WTC11 (cell line): Measurements from ENCODE around the gene UTS2B. TPM values are rescaled to one million over a fixed set of nuclear protein-coding genes. Genes with fewer than 3 reads are reported as not detected.
A peak's percentile ranks its signal among the peaks of the same experiment; 100 is the strongest.

Experiments
- ATAC-seq: fragments of 200-7000 bp; cut with Tn5 transposase; 2 replicates; pipeline ENCODE4 v1.10.0; 2021; ENCODE audit warnings: mild to moderate bottlenecking, moderate library complexity
- CTCF ChIA-PET: fragments of 300-600 bp; sonication (Branson Sonifier 250); formaldehyde crosslinking; loops from one replicate; lab custom pipeline; 2021; ENCODE audit warnings: antibody characterized with exemption; lab: Charles Lee
- POLR2A ChIA-PET: fragments of 350-600 bp; sonication (Branson Sonifier 250); formaldehyde crosslinking; loops from one replicate; lab custom pipeline; 2021; ENCODE audit warnings: antibody characterized with exemption; lab: Charles Lee
- DNase-seq: peaks from one replicate; pipeline ENCODE4 v3.0.0; 2021; ENCODE audit warnings: low spot score
- H3K27ac Mint-ChIP-seq: 2 replicates; pipeline ENCODE4 v1.8.0; 2021; ENCODE audit warnings: mixed read lengths
- H3K27me3 Mint-ChIP-seq: 2 replicates; pipeline ENCODE4 v1.8.0; 2021; ENCODE audit warnings: low read depth, mild to moderate bottlenecking, moderate library complexity, mixed read lengths
- H3K36me3 Mint-ChIP-seq: 2 replicates; pipeline ENCODE4 v1.8.0; 2021; ENCODE audit warnings: mixed read lengths
- H3K4me1 Mint-ChIP-seq: 2 replicates; pipeline ENCODE4 v1.8.0; 2022; ENCODE audit warnings: mixed read lengths
- H3K4me3 Mint-ChIP-seq: 2 replicates; pipeline ENCODE4 v1.8.0; 2021; ENCODE audit warnings: mild to moderate bottlenecking, moderate library complexity, mixed read lengths
- H3K9me3 Mint-ChIP-seq: 2 replicates; pipeline ENCODE4 v1.8.0; 2021; ENCODE audit warnings: mixed read lengths
- ATF6 ChIP-seq: sonication (generic); formaldehyde crosslinking; IDR thresholded peaks from 2 replicates; pipeline ENCODE4 v1.8.1; 2023; ENCODE audit warnings: mild to moderate bottlenecking, missing genetic modification reagents
- CBFB ChIP-seq: sonication (generic); formaldehyde crosslinking; IDR thresholded peaks from 2 replicates; pipeline ENCODE4 v1.8.1; 2022; ENCODE audit warnings: mild to moderate bottlenecking, low read depth, missing genetic modification reagents
- FOXJ3 ChIP-seq: sonication (generic); formaldehyde crosslinking; IDR thresholded peaks from 2 replicates; pipeline ENCODE4 v1.9.0; 2021; ENCODE audit warnings: missing genetic modification reagents, mild to moderate bottlenecking, borderline replicate concordance
- FOXK1 ChIP-seq: sonication (generic); formaldehyde crosslinking; IDR thresholded peaks from 2 replicates; pipeline ENCODE4 v1.8.0; 2022; ENCODE audit warnings: mild to moderate bottlenecking, moderate library complexity, missing genetic modification reagents
- HMGA2 ChIP-seq: fragments of 250-450 bp; sonication (Bioruptor Pico); IDR thresholded peaks from 2 replicates; pipeline ENCODE4 v1.4.0; 2021; ENCODE audit warnings: mild to moderate bottlenecking, moderate library complexity
- MAX ChIP-seq: sonication (generic); formaldehyde crosslinking; IDR thresholded peaks from 2 replicates; pipeline ENCODE4 v1.8.0; 2022; ENCODE audit warnings: mild to moderate bottlenecking, missing genetic modification reagents
- MYBL2 ChIP-seq: sonication (generic); formaldehyde crosslinking; IDR thresholded peaks from 2 replicates; pipeline ENCODE4 v1.8.1; 2023; ENCODE audit warnings: mild to moderate bottlenecking, moderate library complexity, missing genetic modification reagents
- NFYB ChIP-seq: sonication (generic); formaldehyde crosslinking; conservative IDR thresholded peaks from 2 replicates; pipeline ENCODE4 v1.8.0; 2022; ENCODE audit warnings: low read depth, missing genetic modification reagents
- ZNF219 ChIP-seq: sonication (generic); formaldehyde crosslinking; IDR thresholded peaks from 2 replicates; pipeline ENCODE4 v1.8.0; 2023; ENCODE audit warnings: missing genetic modification reagents, mild to moderate bottlenecking, borderline replicate concordance
- ZNF232 ChIP-seq: sonication (generic); formaldehyde crosslinking; IDR thresholded peaks from 2 replicates; pipeline ENCODE4 v1.8.0; 2022; ENCODE audit warnings: mild to moderate bottlenecking, missing genetic modification reagents
- ZNF263 ChIP-seq: sonication (generic); formaldehyde crosslinking; IDR thresholded peaks from 2 replicates; pipeline ENCODE4 v1.8.1; 2022; ENCODE audit warnings: low read depth, mild to moderate bottlenecking, moderate library complexity, missing genetic modification reagents
- ZNF416 ChIP-seq: fragments of 250-450 bp; sonication (Bioruptor Pico); IDR thresholded peaks from 2 replicates; pipeline ENCODE4 v1.9.0; 2021; ENCODE audit warnings: mild to moderate bottlenecking, inconsistent platforms
- total RNA-seq: library from RNA; stranded (reverse); gene quantifications from 3 replicates; pipeline ENCODE4 v1.2.3, GENCODE V29; 2021
- TF ChIP-seq, protein P1 (sequence below): sonication (generic); formaldehyde crosslinking; IDR thresholded peaks from 2 replicates; pipeline ENCODE4 v1.8.1; 2023; ENCODE audit warnings: mild to moderate bottlenecking, missing genetic modification reagents, moderate library complexity
- TF ChIP-seq, protein P2 (sequence below): sonication (generic); formaldehyde crosslinking; IDR thresholded peaks from 2 replicates; pipeline ENCODE4 v1.8.1; 2023; ENCODE audit warnings: mild to moderate bottlenecking, missing genetic modification reagents, moderate library complexity
- TF ChIP-seq, protein P3 (sequence below): fragments of 250-450 bp; sonication (Bioruptor Pico); IDR thresholded peaks from 2 replicates; pipeline ENCODE4 v1.9.0; 2021; ENCODE audit warnings: moderate library complexity, mild to moderate bottlenecking, inconsistent platforms, borderline replicate concordance
- TF ChIP-seq, protein P4 (sequence below): sonication (generic); formaldehyde crosslinking; IDR thresholded peaks from 2 replicates; pipeline ENCODE4 v1.8.1; 2022; ENCODE audit warnings: low read depth, mild to moderate bottlenecking, moderate library complexity, missing genetic modification reagents, borderline replicate concordance

Gene UTS2B
- total RNA-seq, 1 experiment from 2014 or later: not detected

- Mint-ChIP-seq H3K36me3 (no peaks in the 10 kb centered on the region), H3K27ac (peak overlapping the region; percentile 58), H3K9me3 (no peaks in the 10 kb centered on the region), H3K4me1 (peaks cover 68% of the 10 kb centered on the region), H3K4me3 (no peak overlapping the region), H3K27me3 (no peaks in the 10 kb centered on the region)
- TF ChIP-seq MYBL2: no peak
- no peak for TF ChIP-seq FOXJ3 (CRISPR knock-in tag)
- TF ChIP-seq MAX (CRISPR knock-in tag): no peak
- TF ChIP-seq, protein P1, sequence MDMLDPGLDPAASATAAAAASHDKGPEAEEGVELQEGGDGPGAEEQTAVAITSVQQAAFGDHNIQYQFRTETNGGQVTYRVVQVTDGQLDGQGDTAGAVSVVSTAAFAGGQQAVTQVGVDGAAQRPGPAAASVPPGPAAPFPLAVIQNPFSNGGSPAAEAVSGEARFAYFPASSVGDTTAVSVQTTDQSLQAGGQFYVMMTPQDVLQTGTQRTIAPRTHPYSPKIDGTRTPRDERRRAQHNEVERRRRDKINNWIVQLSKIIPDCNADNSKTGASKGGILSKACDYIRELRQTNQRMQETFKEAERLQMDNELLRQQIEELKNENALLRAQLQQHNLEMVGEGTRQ: no peak
- TF ChIP-seq, protein P2, sequence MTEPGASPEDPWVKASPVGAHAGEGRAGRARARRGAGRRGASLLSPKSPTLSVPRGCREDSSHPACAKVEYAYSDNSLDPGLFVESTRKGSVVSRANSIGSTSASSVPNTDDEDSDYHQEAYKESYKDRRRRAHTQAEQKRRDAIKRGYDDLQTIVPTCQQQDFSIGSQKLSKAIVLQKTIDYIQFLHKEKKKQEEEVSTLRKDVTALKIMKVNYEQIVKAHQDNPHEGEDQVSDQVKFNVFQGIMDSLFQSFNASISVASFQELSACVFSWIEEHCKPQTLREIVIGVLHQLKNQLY (CRISPR knock-in tag): no peak
- TF ChIP-seq, protein P3, sequence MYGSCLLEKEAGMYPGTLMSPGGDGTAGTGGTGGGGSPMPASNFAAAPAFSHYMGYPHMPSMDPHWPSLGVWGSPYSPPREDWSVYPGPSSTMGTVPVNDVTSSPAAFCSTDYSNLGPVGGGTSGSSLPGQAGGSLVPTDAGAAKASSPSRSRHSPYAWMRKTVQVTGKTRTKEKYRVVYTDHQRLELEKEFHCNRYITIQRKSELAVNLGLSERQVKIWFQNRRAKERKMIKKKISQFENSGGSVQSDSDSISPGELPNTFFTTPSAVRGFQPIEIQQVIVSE (CRISPR knock-in tag): no peak
- TF ChIP-seq ATF6 (CRISPR knock-in tag): no peak
- ChIA-PET POLR2A (no interaction called here), CTCF (no interaction called here)
- no peak for ATAC-seq
- no peak for DNase-seq
Observed at GRCh38 chr3:191239407-191240031, 90.8 kb downstream of the UTS2B start.

DNA sequence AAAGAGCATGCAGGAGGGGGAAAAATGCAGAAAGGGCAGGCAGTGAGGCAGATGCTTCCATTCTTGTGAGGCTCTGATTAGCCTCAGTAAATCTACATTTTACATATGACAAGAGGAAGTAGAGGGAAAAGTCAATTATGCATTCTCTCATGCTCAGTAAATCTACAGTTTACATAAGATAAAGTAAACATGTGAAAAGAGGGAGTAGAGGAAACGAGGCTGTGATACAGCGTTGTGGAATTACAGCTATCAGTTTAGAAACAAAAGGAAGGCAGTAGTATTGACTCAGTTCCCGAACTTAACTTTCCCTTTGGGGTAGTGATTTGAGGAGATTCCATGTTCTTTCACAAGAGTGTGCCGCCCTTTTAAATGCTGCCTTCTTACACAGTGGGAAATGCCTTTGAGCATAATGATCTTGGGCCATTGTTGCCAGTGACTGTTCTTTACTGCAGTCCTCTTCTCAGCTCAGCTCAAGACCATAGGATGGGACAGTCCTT, 92.0 kb downstream of the UTS2B start:
- ChIA-PET CTCF (no interaction called here), POLR2A (no interaction called here)
- H3K4me1 Mint-ChIP-seq: peaks cover 74% of the 10 kb centered on the region
- H3K36me3 Mint-ChIP-seq: no peaks in the 10 kb centered on the region
- H3K9me3 Mint-ChIP-seq: no peaks in the 10 kb centered on the region
- H3K27me3 Mint-ChIP-seq: no peaks in the 10 kb centered on the region
- DNase-seq: no peak
- peak overlapping the region; percentile 61 for H3K27ac Mint-ChIP-seq
- H3K4me3 Mint-ChIP-seq: no peak overlapping the region
- peak; percentile 68 for ATAC-seq
- TF ChIP-seq ZNF263 (CRISPR knock-in tag): no peak
- peak; percentile 89 for TF ChIP-seq ZNF232 (CRISPR knock-in tag)

GRCh38 chr3:191237047-191237882, 93.1 kb downstream of the UTS2B start:
- DNase-seq: no peak
- TF ChIP-seq CBFB (CRISPR knock-in tag) (no peak), NFYB (CRISPR knock-in tag) (no peak), HMGA2 (CRISPR knock-in tag) (no peak), ZNF219 (CRISPR knock-in tag) (no peak), ZNF416 (CRISPR knock-in tag) (no peak), FOXK1 (CRISPR knock-in tag) (no peak)
- TF ChIP-seq, protein P3 (CRISPR knock-in tag): no peak
- TF ChIP-seq, protein P4, sequence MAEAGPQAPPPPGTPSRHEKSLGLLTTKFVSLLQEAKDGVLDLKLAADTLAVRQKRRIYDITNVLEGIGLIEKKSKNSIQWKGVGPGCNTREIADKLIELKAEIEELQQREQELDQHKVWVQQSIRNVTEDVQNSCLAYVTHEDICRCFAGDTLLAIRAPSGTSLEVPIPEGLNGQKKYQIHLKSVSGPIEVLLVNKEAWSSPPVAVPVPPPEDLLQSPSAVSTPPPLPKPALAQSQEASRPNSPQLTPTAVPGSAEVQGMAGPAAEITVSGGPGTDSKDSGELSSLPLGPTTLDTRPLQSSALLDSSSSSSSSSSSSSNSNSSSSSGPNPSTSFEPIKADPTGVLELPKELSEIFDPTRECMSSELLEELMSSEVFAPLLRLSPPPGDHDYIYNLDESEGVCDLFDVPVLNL: no peak
- TF ChIP-seq, all 79 proteins: peak for 0
- no peaks in the 10 kb centered on the region for H3K36me3 Mint-ChIP-seq
- peaks cover 74% of the 10 kb centered on the region for H3K4me1 Mint-ChIP-seq
- ChIA-PET POLR2A (no interaction called here), CTCF (no interaction called here)
- no peaks in the 10 kb centered on the region for H3K9me3 Mint-ChIP-seq
- no peak overlapping the region; the same call in 1 of the 2 replicates for H3K27ac Mint-ChIP-seq
- H3K4me3 Mint-ChIP-seq: no peak overlapping the region
- no peaks in the 10 kb centered on the region for H3K27me3 Mint-ChIP-seq
- ATAC-seq: no peak
